ENCODE results near the gene TCOF1.

TCOF1 gene

GRCh38 chr5:150428106-150428876 lies 70.8 kb downstream of the TCOF1 start:
- DNase-seq (ENCODE audit: low read depth, low spot score): peak; percentile 43

GRCh38 chr5:150428978-150429377 lies 71.5 kb downstream of the TCOF1 start:
- DNase-seq (ENCODE audit: low read depth, low spot score): no peak

DNA sequence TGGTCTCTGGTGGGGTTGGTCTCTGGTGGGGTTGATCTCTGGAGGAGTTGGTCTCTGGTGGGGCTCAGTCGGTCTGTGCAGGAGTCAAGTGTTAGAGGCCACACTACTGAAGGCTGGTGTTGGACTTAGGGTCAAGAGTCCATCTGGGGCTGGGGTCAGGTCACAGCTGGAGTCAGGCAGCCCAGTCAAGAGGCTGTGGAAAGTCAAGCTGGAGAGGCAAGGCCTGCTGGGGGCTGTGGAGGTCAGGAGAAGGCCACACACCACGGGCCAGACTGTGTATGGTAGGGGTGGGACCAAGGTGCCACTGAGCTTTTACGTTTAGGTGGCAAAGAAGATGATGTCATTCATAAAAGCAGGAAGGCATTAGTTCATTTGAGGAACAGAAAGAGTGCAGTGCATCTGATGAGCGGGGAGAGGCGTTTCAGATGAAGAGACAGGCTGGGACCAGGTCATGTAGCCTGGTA lies 71.9 kb downstream of the TCOF1 start:
- no peak for DNase-seq (ENCODE audit: low read depth, low spot score)

DNA sequence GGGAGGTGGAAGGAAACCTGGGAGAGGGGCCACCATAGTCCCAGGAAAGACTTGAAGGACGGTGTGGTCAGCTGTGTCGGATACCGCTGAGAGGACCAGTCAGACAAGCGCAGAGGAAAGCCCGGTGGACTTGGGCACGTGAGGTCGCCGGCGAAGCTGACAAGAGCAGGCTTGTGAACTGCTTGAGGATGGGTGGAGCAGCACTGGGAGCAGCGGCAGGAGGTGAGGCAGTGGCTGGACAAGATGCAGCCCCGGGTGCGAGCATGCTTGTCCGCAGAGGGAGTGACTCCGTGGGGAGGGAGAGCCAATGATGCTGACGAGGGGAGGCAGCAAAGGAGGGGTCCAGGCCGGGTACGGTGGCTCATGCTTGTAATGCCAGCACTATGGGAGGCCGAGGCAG lies 73.6 kb downstream of the TCOF1 start:
- no peak for DNase-seq (ENCODE audit: low read depth, low spot score)

DNA sequence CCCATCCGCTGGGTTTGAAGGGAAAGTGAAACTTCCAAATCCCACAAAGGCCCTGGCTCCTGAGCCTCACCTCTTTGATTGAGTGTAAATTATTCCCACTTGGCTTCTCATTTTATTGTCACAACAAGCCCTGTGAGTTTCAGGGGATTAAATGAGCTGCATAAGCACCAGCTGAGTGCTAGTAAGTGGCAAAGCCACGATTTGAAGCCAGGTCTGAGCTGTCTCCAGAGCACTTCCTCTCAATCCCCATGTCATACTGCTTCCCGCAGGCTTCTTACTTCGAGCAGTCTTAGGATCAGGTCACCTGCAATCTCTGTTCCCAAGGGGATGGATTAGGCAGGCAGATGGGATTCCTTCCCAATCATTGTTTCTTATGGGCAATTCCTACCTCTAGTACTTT lies 74.1 kb downstream of the TCOF1 start:
- no peak for DNase-seq (ENCODE audit: low read depth, low spot score)

- DNase-seq (ENCODE audit: low read depth, low spot score): no peak
Measured at GRCh38 chr5:150434464-150434863, 77.0 kb downstream of the TCOF1 start.

DNA sequence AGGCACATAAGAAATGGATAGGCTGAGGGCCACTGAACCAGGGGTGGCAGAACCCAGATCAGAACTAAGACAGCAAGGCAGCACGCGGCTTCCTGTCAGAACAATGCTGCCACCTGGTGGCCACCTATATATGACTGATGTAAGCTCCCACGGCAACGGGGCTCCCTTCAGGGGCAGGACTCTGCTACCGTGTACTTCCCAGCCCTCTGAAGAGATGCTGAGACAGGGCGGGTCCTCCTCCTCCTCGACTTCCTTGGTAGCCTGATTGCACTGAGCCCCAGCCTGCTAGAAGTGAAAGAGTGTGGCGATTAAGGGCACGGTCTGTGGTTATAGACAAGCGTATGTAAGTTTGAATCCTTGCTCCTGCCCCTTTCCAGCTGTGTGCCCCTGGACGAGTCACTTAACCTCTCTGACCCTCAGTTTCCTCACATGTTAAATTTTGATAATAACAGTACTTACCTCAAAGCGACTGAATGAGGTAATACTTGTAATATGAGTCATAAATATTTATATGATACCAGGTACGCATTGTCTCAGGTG lies 78.7 kb downstream of the TCOF1 start:
- DNase-seq (ENCODE audit: low read depth, low spot score): peak; percentile 56

- DNase-seq (ENCODE audit: low read depth, low spot score): no peak
Measured at GRCh38 chr5:150438873-150439546, 81.5 kb downstream of the TCOF1 start.

GRCh38 chr5:150440948-150441812 lies 83.7 kb downstream of the TCOF1 start:
- DNase-seq (ENCODE audit: low read depth, low spot score): no peak

DNA sequence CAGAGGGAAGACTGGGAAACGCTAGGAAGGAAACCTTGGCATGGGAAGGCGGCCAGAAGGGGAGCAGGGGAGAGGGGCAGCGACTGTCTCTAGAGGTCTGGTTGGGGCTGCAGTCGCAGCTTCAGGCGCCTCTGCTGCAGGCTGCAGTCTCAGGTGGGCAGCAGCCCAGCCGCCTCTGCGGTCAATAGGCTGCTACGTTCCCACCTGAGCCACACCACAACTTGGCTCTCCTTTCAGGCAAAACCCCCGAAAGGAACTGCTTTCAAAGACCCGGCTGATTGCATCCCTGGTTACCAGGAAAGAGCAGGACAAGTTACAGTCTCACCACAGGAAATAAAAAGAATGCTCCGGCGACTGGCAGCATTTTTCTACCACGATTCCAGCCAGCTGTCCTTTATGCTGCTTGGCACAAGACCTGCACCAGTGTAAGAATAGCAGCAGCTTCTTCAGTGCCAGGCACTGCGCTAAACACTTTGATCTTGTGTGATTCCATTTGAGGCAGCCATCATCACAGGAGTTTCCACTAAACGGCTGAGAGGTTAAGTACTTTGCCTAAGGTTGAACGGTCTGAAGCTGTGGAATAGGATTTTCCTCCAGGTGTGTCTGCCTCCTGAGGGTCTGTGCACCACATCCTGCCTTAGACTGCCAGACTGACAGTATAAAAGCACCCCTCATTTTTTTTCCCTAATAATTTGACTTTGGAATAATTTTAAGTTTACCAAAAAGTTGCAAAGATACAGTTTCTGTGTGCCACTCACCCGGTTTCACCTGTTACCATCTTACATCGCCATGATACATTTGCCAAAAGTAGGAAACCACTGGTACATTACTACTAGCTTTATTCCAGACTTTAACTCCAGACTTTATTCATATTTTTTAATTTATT lies 84.6 kb downstream of the TCOF1 start:
- no peak for DNase-seq (ENCODE audit: low read depth, low spot score)

DNA sequence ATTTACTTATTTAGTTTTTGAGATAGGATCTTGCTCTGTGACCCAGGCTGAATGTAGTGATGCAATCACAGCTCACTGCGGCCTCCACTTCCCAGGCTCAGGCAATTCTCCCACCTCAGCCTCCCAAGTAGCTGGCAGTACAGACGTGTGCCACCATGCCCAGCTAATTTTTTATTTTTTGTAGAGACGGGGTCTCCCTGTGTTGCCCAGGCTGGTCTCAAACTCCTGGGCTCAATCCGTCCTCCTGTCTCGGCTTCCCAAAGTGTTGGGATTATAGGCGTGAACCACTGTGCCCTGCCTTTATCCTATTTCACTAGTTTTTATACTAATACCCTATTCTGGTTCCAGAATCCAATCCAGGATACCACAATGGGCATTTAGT lies 85.2 kb downstream of the TCOF1 start:
- DNase-seq (ENCODE audit: low read depth, low spot score): no peak

DNA sequence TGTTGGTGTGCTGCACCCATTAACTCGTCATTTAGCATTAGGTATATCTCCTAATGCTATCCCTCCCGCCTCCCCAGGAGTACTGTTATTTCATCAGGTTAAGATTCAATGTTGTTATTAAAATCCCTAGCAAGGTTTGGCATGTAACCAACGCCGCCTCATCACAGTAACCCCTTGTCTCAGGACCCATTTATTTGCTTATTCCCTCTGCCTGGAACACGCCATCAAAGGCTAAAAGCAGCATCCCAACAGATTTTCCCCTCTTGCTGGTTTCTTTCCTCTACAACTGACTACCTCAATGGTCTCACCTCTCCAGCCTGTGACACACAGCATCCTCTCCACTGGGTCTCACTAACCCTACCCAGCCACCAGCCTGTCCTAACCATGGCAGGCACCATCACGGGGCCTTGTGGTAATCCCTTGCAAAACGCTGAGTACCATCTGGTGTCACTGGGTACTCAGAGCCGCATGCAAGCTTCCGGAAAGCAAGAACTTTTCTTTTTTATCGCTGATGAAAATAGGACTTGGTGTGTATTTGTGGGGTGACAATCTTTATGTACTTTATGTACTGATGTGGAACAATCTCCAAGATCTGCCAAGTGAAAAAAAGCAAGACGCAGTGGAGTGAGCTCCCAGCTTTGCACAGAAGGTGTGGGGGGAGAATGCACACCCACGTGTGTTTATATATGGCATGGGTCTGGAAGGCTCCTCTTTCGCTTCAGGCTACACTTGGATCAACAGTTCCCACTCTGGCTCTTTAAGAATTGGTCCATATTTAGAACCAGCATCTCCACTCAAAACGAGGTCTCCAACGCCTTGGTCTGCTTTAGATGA lies 86.0 kb downstream of the TCOF1 start:
- no peak for DNase-seq (ENCODE audit: low read depth, low spot score)

GRCh38 chr5:150444770-150445169 lies 87.3 kb downstream of the TCOF1 start:
- DNase-seq (ENCODE audit: low read depth, low spot score): no peak

DNA sequence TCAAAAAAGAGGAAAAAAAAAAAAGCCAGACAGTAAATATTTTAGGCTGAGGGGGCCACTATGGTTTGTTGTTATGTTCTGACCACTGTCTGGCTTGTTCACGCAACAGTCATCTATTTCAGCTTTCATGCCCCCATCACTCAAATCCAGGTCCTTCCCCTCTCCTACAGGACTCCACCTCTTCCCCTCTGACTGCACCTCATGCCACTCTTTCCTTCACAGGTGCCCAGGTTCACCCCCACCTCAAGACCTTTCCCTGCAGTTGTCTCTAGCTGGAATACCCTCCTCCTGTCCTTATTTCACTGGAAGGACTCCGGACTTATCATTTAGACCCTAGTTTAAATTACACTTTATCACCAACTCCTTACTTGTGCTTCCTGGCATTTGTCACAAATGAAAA lies 88.6 kb downstream of the TCOF1 start:
- no peak for DNase-seq (ENCODE audit: low read depth, low spot score)

DNA sequence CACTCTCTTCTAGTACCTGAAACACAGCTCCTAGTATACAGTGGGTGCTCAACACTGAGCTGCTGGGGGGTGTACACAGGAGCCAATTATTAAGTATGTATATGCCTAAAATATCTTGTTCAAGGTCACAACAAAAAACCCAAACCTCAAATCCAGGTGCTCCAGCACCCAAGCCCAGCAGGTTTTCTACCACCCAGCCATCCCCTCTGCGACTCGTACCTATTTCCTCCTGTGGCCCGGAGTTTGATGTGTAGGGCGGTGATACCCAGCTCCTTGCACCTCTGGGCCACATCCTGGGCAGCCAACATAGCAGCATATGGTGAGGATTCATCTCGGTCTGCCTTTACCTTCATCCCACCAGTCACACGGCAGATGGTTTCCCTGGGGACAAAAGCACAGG lies 89.1 kb downstream of the TCOF1 start:
- DNase-seq (ENCODE audit: low read depth, low spot score): no peak

DNA sequence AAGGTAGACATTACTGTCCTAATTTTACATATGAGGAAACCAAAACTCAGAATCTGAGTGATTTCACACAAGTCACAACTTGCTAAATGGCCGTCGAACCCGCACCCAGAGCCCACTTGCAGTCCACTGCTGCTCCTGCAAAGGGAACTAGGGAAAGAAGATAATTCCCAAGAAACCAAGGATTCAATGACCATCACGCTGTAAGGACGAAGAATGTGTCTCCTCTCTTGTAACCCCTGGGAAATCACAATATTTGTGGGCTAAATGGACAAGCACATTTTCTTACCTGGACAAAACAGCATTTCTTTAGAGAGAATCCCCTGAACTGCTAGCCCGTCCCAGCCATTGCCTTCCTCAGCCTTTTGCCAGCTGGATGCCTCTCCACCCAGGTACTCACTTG lies 89.7 kb downstream of the TCOF1 start:
- no peak for DNase-seq (ENCODE audit: low read depth, low spot score)

- DNase-seq (ENCODE audit: low read depth, low spot score): no peak
Measured at GRCh38 chr5:150448334-150448733, 90.8 kb downstream of the TCOF1 start.

DNA sequence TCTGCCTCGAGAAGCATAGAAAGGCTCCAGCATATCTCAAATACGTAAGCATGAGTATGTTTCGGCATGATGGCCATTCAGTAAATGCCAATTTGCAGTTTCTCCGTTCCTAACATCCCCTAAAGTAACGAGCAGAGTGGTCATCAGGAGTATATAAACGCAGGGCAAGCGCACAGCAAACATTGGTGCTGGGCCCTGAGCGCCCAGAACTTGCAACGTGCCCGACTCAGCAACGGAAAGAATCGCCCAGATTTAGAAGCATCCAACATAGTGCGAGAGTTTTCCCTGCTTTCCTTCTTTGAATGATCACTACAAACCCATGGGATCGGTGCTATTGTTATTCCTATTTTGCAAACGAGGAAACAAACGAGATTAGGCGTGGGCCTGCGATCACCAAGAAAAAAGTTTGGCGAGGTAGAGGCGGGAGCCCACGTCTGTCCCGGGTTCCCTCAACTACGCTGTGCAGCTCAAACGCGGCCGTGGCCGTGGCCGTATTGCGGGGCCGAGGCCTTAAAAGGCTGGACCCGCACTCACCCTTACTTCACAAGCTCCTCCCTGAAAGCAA lies 91.5 kb downstream of the TCOF1 start:
- DNase-seq (ENCODE audit: low read depth, low spot score): no peak
